Smooth muscle cell (in vitro differentiated cells): ENCODE data around the gene KASH5. TPM values are rescaled to one million over a fixed set of nuclear protein-coding genes. Genes with fewer than 3 reads are reported as not detected.

Experiments
- DNase-seq: peaks from one replicate; lab custom pipeline; 2025; ENCODE audit not compliant: unreplicated experiment; lab: John Stamatoyannopoulos, UW
- H2AFZ ChIP-seq: fragments of 200-600 bp; sonication (generic); 2 replicates; pipeline ENCODE4 v1.6.0; 2016; ENCODE audit warnings: antibody characterized with exemption, low read depth, mild to moderate bottlenecking
- H3F3A ChIP-seq: fragments of 200-600 bp; sonication (generic); 2 replicates; pipeline ENCODE4 v1.6.0; 2017; ENCODE audit warnings: antibody characterized with exemption, low read depth
- H3K27ac ChIP-seq: fragments of 200-600 bp; sonication (generic); 2 replicates; pipeline ENCODE4 v1.5.1; 2016; ENCODE audit warnings: low read depth, mild to moderate bottlenecking
- H3K27me3 ChIP-seq: fragments of 200-600 bp; sonication (generic); 2 replicates; pipeline ENCODE4 v1.6.1; 2016; ENCODE audit warnings: low read depth, mild to moderate bottlenecking
- H3K36me3 ChIP-seq: fragments of 200-600 bp; sonication (generic); 2 replicates; pipeline ENCODE4 v1.5.1; 2016; ENCODE audit warnings: low read depth
- H3K4me1 ChIP-seq: fragments of 200-600 bp; sonication (generic); 2 replicates; pipeline ENCODE4 v1.5.1; 2016; ENCODE audit warnings: low read depth
- H3K4me2 ChIP-seq: fragments of 200-600 bp; sonication (generic); 2 replicates; pipeline ENCODE4 v1.6.0; 2016; ENCODE audit warnings: mild to moderate bottlenecking
- H3K4me3 ChIP-seq: fragments of 200-600 bp; sonication (generic); 2 replicates; pipeline ENCODE4 v1.5.1; 2016; ENCODE audit warnings: mild to moderate bottlenecking
- H3K79me2 ChIP-seq: fragments of 200-600 bp; sonication (generic); 2 replicates; pipeline ENCODE4 v1.6.0; 2016; ENCODE audit warnings: low read depth, mild to moderate bottlenecking
- H3K9ac ChIP-seq: fragments of 200-600 bp; sonication (generic); 2 replicates; pipeline ENCODE4 v1.6.0; 2016; ENCODE audit warnings: low read depth
- H3K9me3 ChIP-seq: fragments of 200-600 bp; sonication (generic); replicated peaks from 2 replicates; pipeline ENCODE4 v1.5.1; 2016; ENCODE audit warnings: low read depth
- H4K20me1 ChIP-seq: fragments of 200-600 bp; sonication (generic); 2 replicates; pipeline ENCODE4 v1.6.0; 2016; ENCODE audit warnings: low read depth
- CTCF ChIP-seq: fragments of 200-600 bp; sonication (generic); IDR thresholded peaks from 2 replicates; pipeline ENCODE4 v1.5.1; 2017; ENCODE audit warnings: borderline replicate concordance, mild to moderate bottlenecking, antibody characterized with exemption; ENCODE audit not compliant: insufficient read depth, poor library complexity, severe bottlenecking
- WGBS: methylation state at CpG from one replicate; pipeline ENCODE4 v1.1.7; 2016; ENCODE audit warnings: low lambda C conversion rate; 5-methylcytosine and 5-hydroxymethylcytosine counted together
- polyA plus RNA-seq: library from polyadenylated mRNA; unstranded; fragments of >200 nt; fragmentation: Nextera tagmentation; extraction: Ambion mirVana; gene quantifications from 2 replicates; pipeline ENCODE4 v1.2.1, GENCODE V29; 2016
- total RNA-seq: library from RNA; depleted of rRNA; stranded (reverse); fragments of >200 nt; gene quantifications from 2 replicates; pipeline ENCODE4 v1.2.3, GENCODE V29; 2014

Gene KASH5
- total and polyA plus RNA-seq, 2 experiments from 2014 or later: not detected

- no peak for TF ChIP-seq CTCF
- Histone ChIP-seq H3K9me3 (no peaks in the 10 kb centered on the region), H3K27ac (no peak overlapping the region), H3K27me3 (no peaks in the 10 kb centered on the region), H3K4me1 (peaks cover 17% of the 10 kb centered on the region), H3K4me3 (no peak overlapping the region), H3K4me2 (no peak overlapping the region), H3K36me3 (no peaks in the 10 kb centered on the region), H3K79me2 (no peaks in the 10 kb centered on the region), H4K20me1 (no peaks in the 10 kb centered on the region), H3K9ac (no peak overlapping the region), H2AFZ (no peak overlapping the region), H3F3A (no peaks in the 10 kb centered on the region)
- no peak for DNase-seq
- WGBS: 97% methylated on average over 16 of the region's 16 CpGs
These were observed 19.5 kb downstream of the KASH5 start for GRCh38 chr19:49407482-49408015.

- H2AFZ ChIP-seq: no peak overlapping the region
- WGBS: 78% methylated on average over 8 of the region's 8 CpGs
- no peak overlapping the region for H3K4me3 ChIP-seq
- no peaks in the 10 kb centered on the region for H3F3A ChIP-seq
- no peaks in the 10 kb centered on the region for H3K9me3 ChIP-seq
- no peak for TF ChIP-seq CTCF
- no peak overlapping the region for H3K4me2 ChIP-seq
- no peaks in the 10 kb centered on the region for H3K27me3 ChIP-seq
- no peaks in the 10 kb centered on the region for H3K79me2 ChIP-seq
- no peaks in the 10 kb centered on the region for H3K36me3 ChIP-seq
- peaks cover 8% of the 10 kb centered on the region for H3K4me1 ChIP-seq
- no peak overlapping the region for H3K27ac ChIP-seq
- H3K9ac ChIP-seq: no peak overlapping the region
- H4K20me1 ChIP-seq: no peaks in the 10 kb centered on the region
- DNase-seq: no peak
These were observed 20.9 kb downstream of the KASH5 start for GRCh38 chr19:49408816-49409440.

- no peak overlapping the region for H3K9ac ChIP-seq
- H3K36me3 ChIP-seq: no peaks in the 10 kb centered on the region
- H3K4me3 ChIP-seq: no peak overlapping the region
- no peaks in the 10 kb centered on the region for H3K79me2 ChIP-seq
- 93% methylated on average over 5 of the region's 5 CpGs for WGBS
- no peaks in the 10 kb centered on the region for H3F3A ChIP-seq
- TF ChIP-seq CTCF: no peak
- H3K27ac ChIP-seq: no peak overlapping the region
- H3K27me3 ChIP-seq: no peaks in the 10 kb centered on the region
- no peak overlapping the region for H3K4me2 ChIP-seq
- no peak overlapping the region for H2AFZ ChIP-seq
- no peaks in the 10 kb centered on the region for H4K20me1 ChIP-seq
- no peaks in the 10 kb centered on the region for H3K9me3 ChIP-seq
- DNase-seq: no peak
- H3K4me1 ChIP-seq: peaks cover 3% of the 10 kb centered on the region
These were observed 21.5 kb downstream of the KASH5 start for GRCh38 chr19:49409441-49410029.
